Subcutaneous abdominal adipose tissue (tissue), 5 donors: ENCODE data around the gene DRC3.
A peak's percentile ranks its signal among the peaks of the same experiment; 100 is the strongest.

Experiments used
- H3K27ac ChIP-seq: one replicate; pipeline ENCODE4 v1.7.0; 2013; ENCODE audit warnings: low read depth, mild to moderate bottlenecking, inconsistent platforms, low read length, moderate library complexity
- H3K27me3 ChIP-seq, 5 donors: one replicate each; pipeline ENCODE4 v1.7.0; 2013; ENCODE audit warnings: low read length in 5 of 5, inconsistent platforms in 1 of 5; ENCODE audit not compliant: control insufficient read depth in 5 of 5, insufficient read depth in 4 of 5
- H3K36me3 ChIP-seq, 5 donors: one replicate each; pipeline ENCODE4 v1.7.0; 2013; ENCODE audit warnings: low read length in 5 of 5; ENCODE audit not compliant: control insufficient read depth in 5 of 5, insufficient read depth in 5 of 5
- H3K4me1 ChIP-seq, 5 donors: one replicate each; pipeline ENCODE4 v1.7.0; 2013; ENCODE audit warnings: low read length in 5 of 5, mild to moderate bottlenecking in 3 of 5, moderate library complexity in 1 of 5; ENCODE audit not compliant: control insufficient read depth in 5 of 5, insufficient read depth in 5 of 5
- H3K4me3 ChIP-seq, 5 donors: one replicate each; pipeline ENCODE4 v1.7.0; 2013; ENCODE audit warnings: low read length in 5 of 5, low read depth in 1 of 5
- H3K9ac ChIP-seq, 5 donors: one replicate each; pipeline ENCODE4 v1.7.0; 2013; ENCODE audit warnings: low read length in 5 of 5, mild to moderate bottlenecking in 4 of 5, moderate library complexity in 3 of 5
- H3K9me3 ChIP-seq, 5 donors: one replicate each; pipeline ENCODE4 v1.7.0; 2013; ENCODE audit warnings: low read length in 5 of 5; ENCODE audit not compliant: control insufficient read depth in 5 of 5
- donor health status: healthy.
- donor health status: healthy.
- donor health status: healthy.
- donor health status: healthy.
- donor health status: healthy.

DRC3 gene

DNA sequence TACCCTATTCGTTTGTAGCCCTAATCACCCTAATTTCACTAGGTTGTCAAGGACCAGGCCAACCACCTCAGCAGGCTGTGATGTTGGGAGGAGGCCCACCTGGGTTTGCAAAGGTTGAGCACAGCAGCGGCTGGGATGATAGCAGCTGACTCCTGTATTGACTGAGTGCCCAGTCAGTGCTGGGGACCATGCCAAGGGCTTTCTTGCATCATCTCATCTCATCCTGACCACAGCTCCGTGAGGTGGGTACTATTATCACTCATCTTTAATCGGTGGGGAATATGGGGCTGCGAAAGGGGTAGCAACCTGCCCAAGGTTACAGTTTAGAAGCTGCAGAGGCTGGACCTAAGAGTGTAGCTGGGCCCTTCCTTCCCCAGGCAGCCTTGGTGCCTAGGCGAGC is 54.6 kb downstream of the DRC3 start:
- H3K27ac ChIP-seq, result no peak overlapping the region
- H3K27me3 ChIP-seq, result no peaks in the 10 kb centered on the region
- H3K9me3 ChIP-seq, result no peaks in the 10 kb centered on the region
- H3K4me1 ChIP-seq, result peaks cover 0 to 32% (median 19%) of the 10 kb centered on the region in 5 donors
- H3K4me3 ChIP-seq, result no peak overlapping the region
- H3K9ac ChIP-seq, result no peak overlapping the region
- peaks cover 0 to 19% (median 7%) of the 10 kb centered on the region in 5 donors for H3K36me3 ChIP-seq

DNA sequence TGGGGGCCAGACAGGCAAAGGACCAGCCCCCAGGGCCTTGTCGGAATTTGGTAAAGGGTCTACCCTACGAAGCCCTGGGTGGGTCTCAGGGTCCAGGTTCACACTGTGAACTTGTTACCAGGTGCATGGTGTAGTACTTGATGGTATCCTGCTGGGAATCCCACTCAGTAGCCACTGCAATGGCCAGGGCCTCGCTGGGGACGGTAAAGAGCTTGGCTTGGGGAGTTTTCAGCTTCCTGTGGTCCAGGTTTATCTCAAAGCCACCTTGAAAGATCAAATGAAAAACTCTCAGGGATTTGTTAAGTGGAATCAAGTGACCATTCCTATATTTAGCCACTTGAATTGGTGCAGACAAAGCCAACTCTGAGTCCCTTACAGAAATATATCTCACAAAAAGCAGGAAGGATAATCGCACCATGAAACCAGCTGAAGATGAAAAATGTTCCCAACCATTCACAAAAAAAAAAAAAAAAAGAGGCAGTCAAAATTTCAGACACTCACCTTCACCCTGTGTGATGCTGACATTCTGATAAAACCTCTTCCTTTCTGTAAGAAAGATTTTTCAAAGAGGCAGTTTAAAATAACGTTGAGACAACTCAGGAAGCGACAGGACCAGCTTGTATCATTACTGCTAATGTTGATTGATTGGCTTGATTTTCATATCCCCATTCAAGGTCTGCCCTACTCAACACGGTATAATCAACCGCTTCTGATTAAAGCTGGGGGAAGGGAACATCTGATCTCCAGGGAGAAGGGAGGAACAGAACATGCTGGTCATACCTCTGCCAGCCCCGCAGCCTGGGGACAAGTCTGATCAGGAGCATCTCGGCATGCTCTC is 55.7 kb downstream of the DRC3 start:
- Histone ChIP-seq H3K9me3 (no peaks in the 10 kb centered on the region), H3K27me3 (no peaks in the 10 kb centered on the region), H3K4me3 (no peak overlapping the region), H3K27ac (no peak overlapping the region), H3K9ac (peak overlapping the region in 1 of 5 donors; percentile 48), H3K36me3 (peaks cover 0 to 19% (median 7%) of the 10 kb centered on the region in 5 donors), H3K4me1 (peaks cover 0 to 43% (median 25%) of the 10 kb centered on the region in 5 donors)

DNA sequence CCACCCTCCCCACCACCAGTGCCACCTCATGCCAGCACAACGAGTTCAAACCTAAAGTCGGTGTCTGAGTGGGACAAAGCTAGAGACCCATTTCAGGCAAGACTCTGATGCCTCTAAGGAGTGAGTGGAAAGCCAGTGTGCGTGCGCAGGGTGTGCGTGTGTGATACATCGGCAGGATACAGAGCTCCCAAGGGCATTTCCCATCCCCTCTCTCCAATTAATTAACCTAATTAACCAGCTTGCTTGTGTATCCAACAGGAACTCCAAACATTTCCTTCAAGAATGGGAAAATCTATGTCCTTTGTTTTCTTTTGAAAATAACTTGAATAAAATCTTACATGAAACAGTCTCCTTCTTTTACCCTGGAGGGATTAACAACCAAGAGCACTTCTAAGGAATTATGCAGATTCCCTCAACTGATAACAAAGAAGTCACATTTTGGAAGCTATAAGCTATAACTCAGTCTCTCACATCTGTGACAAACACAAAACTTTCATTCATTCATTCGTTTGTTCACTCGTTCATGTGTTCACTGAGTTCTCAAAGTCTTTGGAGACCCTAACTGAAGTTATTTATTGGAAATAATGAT is 56.4 kb downstream of the DRC3 start:
- H3K27ac ChIP-seq, result no peak overlapping the region
- H3K4me1 ChIP-seq, result peaks cover 0 to 44% (median 25%) of the 10 kb centered on the region in 5 donors
- no peak overlapping the region for H3K4me3 ChIP-seq
- peak overlapping the region in 1 of 5 donors; percentile 48 for H3K9ac ChIP-seq
- peaks cover 0 to 18% (median 5%) of the 10 kb centered on the region in 5 donors for H3K36me3 ChIP-seq
- H3K27me3 ChIP-seq, result no peaks in the 10 kb centered on the region
- no peaks in the 10 kb centered on the region for H3K9me3 ChIP-seq

DNA sequence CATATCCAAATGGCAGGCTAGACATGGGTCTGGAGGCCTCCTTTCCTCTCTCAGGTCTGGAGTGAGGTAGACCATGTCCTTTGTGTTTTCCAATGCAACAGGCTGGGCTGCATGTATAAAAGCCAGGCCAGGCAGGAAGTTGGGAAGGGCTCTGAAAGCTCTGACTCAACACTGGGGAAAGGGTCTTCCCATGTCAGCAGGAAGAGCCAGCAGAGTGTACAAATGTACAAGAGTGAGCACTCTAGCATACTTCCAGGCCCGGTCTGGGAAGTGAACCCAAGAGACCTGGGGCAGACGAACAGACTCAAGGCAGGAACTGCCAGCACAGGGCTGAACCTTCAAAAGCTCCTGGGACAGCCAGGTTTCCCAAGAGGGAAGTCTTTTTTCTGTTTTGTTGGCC is 59.3 kb downstream of the DRC3 start:
- H3K27ac ChIP-seq, result peak overlapping the region; percentile 48
- peaks cover 0 to 36% (median 13%) of the 10 kb centered on the region in 5 donors for H3K4me1 ChIP-seq

DNA sequence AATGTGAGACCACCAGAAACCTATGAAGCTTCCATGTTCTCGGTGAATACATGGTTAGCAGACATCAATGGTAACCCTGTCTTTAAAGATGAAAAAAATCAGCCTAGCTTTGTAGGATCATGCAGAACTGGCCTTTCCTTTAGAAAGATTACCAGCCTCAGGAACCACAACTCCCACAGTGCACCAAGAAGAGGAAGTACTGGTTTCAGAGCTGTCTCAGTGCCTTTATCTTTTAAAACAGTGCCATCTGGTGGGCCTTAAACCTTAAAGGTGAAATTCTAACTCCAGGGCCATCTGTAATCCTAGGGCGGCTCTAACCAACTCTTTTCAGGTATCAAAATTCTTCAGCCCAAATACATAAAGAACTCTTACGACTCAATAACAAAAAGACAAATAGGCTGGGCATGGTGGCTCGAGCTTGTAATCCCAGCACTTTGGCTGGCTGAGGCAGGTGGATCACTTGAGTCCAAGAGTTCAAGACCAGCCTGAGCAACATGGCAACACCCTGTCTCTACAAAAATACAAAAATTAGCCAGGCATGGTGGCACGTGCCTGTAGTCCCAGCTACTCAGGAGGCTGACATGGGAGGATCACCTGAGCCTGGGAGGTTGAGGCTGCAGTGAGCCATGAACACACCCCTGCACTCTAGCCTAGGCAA is 60.9 kb downstream of the DRC3 start:
- Histone ChIP-seq H3K9ac (no peak overlapping the region), H3K36me3 (no peaks in the 10 kb centered on the region), H3K4me1 (peaks cover 7 to 41% (median 28%) of the 10 kb centered on the region in 5 donors), H3K27ac (peak overlapping the region; percentile 4), H3K27me3 (no peaks in the 10 kb centered on the region), H3K4me3 (no peak overlapping the region), H3K9me3 (no peaks in the 10 kb centered on the region)

More for the DNA sequence above, 59.3 kb downstream of the DRC3 start:
- H3K36me3 ChIP-seq, result peaks cover 0 to 6% (median 5%) of the 10 kb centered on the region in 5 donors
- H3K9ac ChIP-seq, result peak overlapping the region in 2 of 5 donors; percentile 26 to 46
- no peak overlapping the region for H3K4me3 ChIP-seq
- H3K9me3 ChIP-seq, result no peaks in the 10 kb centered on the region
- H3K27me3 ChIP-seq, result no peaks in the 10 kb centered on the region

DNA sequence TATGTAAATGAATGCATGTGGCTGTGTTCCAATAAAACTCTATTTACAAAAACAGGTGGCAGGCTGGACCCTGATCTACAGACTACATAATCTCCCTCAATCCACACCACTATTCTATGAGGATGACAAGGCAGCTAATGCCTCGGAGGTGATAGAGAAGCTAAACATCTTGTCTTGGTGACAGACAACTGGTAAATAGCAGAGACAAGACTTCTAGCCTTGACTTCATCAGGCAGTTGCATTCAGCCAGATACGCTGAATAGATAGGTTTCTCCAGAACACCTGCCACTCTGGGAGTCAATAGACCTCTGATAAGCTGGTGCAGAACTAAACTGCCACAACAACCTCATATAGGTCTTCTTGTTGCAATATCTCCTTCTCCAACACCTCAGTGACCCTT is 63.0 kb downstream of the DRC3 start:
- Histone ChIP-seq H3K9me3 (no peaks in the 10 kb centered on the region), H3K4me3 (no peak overlapping the region), H3K4me1 (peaks cover 12 to 47% (median 42%) of the 10 kb centered on the region in 5 donors), H3K36me3 (no peaks in the 10 kb centered on the region), H3K27me3 (no peaks in the 10 kb centered on the region), H3K9ac (peak overlapping the region in 1 of 5 donors; percentile 35), H3K27ac (no peak overlapping the region)

DNA sequence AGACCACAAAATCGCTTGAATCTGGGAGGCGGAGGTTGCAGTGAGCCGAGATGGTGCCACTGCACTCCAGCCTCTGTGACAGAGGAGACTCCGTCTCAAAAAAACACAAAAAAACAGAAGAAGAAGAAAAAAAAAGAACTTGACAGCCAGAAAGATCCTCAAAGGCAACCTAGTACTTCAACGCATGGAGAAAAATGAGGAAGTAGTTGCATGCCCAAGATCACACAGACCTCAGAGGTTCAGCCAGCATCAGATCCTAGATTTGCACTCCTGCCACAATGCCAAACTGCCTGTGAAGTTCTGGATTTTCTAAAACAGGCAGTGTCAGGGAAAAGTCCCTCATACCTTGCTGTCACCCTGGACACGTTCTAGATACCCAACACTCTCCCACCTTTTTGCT is 64.8 kb downstream of the DRC3 start:
- Histone ChIP-seq H3K9me3 (no peaks in the 10 kb centered on the region), H3K4me1 (peaks cover 12 to 40% (median 35%) of the 10 kb centered on the region in 5 donors), H3K27ac (no peak overlapping the region), H3K27me3 (no peaks in the 10 kb centered on the region), H3K9ac (no peak overlapping the region), H3K4me3 (no peak overlapping the region), H3K36me3 (no peaks in the 10 kb centered on the region)

DNA sequence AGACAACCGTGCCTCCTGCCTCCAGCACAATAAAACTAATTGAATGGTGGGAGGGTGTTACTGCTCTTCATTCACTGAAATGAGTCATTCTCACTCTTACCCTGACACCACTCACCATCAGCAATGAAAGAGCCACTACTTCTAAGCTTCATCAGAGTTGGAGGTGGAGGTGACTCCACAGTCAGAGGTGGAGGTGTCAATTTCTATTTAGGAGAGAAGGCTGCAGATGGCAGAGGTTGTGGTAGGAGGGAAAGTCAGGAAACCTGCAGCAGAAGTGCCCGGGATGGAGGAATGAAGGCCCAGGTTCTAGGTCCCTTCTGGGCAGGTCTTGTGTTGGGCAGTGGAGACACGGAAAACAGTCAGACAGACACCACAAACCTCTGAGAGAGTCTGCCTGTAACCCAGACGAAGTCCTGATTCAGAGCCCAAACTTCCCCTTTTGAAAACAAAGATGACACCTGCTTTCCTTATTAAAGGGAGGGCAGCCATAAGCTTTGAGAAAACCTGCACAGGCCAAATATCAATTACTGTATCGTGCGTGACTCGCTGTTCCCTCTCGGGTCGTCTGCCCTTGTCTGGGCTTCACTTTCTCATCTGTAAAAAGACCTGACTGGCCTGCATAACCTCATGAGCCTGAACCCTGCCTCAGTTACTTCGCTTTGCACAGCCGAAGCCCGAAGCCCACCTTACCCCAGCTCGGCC is 65.6 kb downstream of the DRC3 start:
- no peaks in the 10 kb centered on the region for H3K36me3 ChIP-seq
- peak overlapping the region; percentile 88 to 95 (median 93) for H3K4me3 ChIP-seq
- no peaks in the 10 kb centered on the region for H3K27me3 ChIP-seq
- no peaks in the 10 kb centered on the region for H3K9me3 ChIP-seq
- H3K9ac ChIP-seq, result peak overlapping the region in 4 of 5 donors; percentile 55 to 86 (median 76)
- H3K27ac ChIP-seq, result peak overlapping the region; percentile 65
- H3K4me1 ChIP-seq, result peaks cover 12 to 32% (median 31%) of the 10 kb centered on the region in 5 donors

DNA sequence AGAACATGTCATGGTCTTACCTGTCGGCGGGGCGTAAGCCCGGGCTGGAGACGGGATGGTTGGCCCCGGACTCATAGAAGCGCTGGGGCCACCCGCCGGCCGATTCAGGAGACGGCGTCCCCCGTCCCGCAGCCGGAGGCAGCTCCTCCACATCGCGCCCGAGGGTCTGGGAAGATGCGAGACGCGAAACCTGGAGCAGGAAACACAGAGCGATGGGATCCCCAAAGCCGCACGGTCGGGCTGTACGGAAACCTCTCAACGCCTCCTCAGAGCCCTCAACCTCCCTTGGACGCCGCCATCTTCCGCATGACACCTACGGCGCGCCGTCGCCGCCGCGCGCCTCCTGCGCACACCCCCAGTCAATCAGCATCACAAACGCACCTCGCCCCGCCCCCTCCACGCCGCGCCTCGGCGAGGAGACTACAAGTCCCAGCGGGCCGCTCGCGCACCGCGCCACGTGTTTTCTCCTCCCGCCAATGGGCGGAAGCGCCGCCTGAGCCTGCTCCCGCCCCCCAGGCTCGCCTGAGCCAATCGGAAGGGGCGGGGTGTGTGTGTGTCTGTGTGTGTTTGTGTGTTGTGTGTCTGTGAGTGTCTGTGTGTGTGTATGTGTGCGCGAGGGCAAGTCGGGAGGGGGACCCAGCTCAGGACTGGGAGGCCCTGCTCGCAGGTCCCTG is 66.3 kb downstream of the DRC3 start, which contains the start of the genes ATPAF2 and GID4:
Gene ATPAF2 (minus strand): TSS at position 308 of the 674 bp plus-strand sequence. CDS start 155 bp downstream, at position 153.
Gene GID4 (plus strand): TSS at position 548 of the 674 bp plus-strand sequence. CDS start 57 bp downstream, at position 605.
- Histone ChIP-seq H3K27me3 (no peaks in the 10 kb centered on the region), H3K9me3 (no peaks in the 10 kb centered on the region), H3K36me3 (no peaks in the 10 kb centered on the region), H3K4me3 (peak within 1 kb of the TSS; percentile 88 to 95 (median 93)), H3K9ac (peak within 1 kb of the TSS; percentile 77 to 89 (median 81)), H3K4me1 (peaks cover 12 to 32% (median 31%) of the 10 kb centered on the region in 5 donors), H3K27ac (peak within 1 kb of the TSS; percentile 65)
